ENCODE measurements around the gene UGGT2. TPM values are rescaled to one million over a fixed set of nuclear protein-coding genes. Genes with fewer than 3 reads are reported as not detected.

Gene UGGT2
- total RNA-seq, 1 donor from 2014 or later, result 45.1 TPM

- peak overlapping the region; percentile 86 for H3K27ac Mint-ChIP-seq
- H3K36me3 Mint-ChIP-seq (ENCODE audit: insufficient read depth), result peaks cover 9% of the 10 kb centered on the region
- no peaks in the 10 kb centered on the region for H3K9me3 Mint-ChIP-seq (ENCODE audit: low read depth)
- H3K27me3 Mint-ChIP-seq, result no peaks in the 10 kb centered on the region
- TF ChIP-seq, protein P1, sequence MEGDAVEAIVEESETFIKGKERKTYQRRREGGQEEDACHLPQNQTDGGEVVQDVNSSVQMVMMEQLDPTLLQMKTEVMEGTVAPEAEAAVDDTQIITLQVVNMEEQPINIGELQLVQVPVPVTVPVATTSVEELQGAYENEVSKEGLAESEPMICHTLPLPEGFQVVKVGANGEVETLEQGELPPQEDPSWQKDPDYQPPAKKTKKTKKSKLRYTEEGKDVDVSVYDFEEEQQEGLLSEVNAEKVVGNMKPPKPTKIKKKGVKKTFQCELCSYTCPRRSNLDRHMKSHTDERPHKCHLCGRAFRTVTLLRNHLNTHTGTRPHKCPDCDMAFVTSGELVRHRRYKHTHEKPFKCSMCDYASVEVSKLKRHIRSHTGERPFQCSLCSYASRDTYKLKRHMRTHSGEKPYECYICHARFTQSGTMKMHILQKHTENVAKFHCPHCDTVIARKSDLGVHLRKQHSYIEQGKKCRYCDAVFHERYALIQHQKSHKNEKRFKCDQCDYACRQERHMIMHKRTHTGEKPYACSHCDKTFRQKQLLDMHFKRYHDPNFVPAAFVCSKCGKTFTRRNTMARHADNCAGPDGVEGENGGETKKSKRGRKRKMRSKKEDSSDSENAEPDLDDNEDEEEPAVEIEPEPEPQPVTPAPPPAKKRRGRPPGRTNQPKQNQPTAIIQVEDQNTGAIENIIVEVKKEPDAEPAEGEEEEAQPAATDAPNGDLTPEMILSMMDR (IDR thresholded peaks at IDR 0.05; ENCODE audit: unreplicated experiment), result no peak
- H3K4me3 Mint-ChIP-seq (ENCODE audit: low read depth), result no peak overlapping the region
- no peak for DNase-seq (ENCODE audit: low spot score, unreplicated experiment)
- peaks cover 21% of the 10 kb centered on the region for H3K4me1 Mint-ChIP-seq (ENCODE audit: low read depth)
These were observed 20.5 kb downstream of the UGGT2 start for GRCh38 chr13:96032717-96033116.

DNA sequence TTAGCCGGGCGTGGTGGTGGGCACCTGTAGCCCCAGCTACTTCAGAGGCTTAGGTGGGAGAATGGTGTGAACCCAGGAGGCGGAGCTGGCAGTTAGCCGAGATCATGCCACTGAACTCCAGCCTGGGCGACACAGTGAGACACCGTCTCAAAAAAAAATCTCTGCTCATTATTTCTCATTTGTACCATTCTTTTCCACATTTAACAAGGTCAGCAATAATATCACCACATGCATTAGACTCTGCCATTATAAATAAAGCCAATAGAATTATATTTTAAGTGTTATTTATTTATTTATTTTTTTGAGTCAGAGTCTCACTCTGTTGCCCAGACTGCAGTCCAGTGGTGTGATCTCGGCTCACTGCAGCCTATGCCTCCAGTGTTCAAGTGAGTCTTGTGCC is 24.2 kb downstream of the UGGT2 start:
- no peaks in the 10 kb centered on the region for H3K9me3 Mint-ChIP-seq (ENCODE audit: low read depth)
- TF ChIP-seq, protein P1 (IDR thresholded peaks at IDR 0.05; ENCODE audit: unreplicated experiment), result no peak
- no peak for DNase-seq (ENCODE audit: low spot score, unreplicated experiment)
- H3K27me3 Mint-ChIP-seq, result no peaks in the 10 kb centered on the region
- H3K4me1 Mint-ChIP-seq (ENCODE audit: low read depth), result peaks cover 9% of the 10 kb centered on the region
- H3K36me3 Mint-ChIP-seq (ENCODE audit: insufficient read depth), result peaks cover 6% of the 10 kb centered on the region
- H3K27ac Mint-ChIP-seq, result no peak overlapping the region
- H3K4me3 Mint-ChIP-seq (ENCODE audit: low read depth), result no peak overlapping the region

DNA sequence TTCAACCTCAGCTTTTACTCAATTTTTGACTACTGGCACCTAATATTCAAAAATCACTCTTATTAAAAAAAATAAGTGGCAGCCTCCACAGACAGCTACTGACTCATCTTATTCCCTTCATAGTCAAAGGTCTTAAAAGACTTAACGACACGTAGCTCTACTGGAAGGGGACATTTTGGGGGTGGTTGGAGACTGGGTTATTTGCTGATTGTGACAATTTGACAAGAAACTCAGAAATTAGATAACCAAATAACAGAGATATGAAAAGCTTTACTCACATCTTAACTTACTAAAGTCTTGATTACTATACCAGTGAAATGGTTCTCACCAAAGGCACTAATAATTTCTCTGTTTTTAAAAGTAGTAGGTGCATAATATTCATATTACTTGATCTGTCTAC is 25.7 kb downstream of the UGGT2 start:
- TF ChIP-seq, protein P1 (IDR thresholded peaks at IDR 0.05; ENCODE audit: unreplicated experiment), result no peak
- Mint-ChIP-seq H3K4me3 (ENCODE audit: low read depth) (no peak overlapping the region), H3K9me3 (ENCODE audit: low read depth) (no peaks in the 10 kb centered on the region), H3K27me3 (no peaks in the 10 kb centered on the region), H3K27ac (no peak overlapping the region), H3K36me3 (ENCODE audit: insufficient read depth) (peaks cover 8% of the 10 kb centered on the region), H3K4me1 (ENCODE audit: low read depth) (peaks cover 3% of the 10 kb centered on the region)
- DNase-seq (ENCODE audit: low spot score, unreplicated experiment), result no peak

- TF ChIP-seq, protein P1 (IDR thresholded peaks at IDR 0.05; ENCODE audit: unreplicated experiment), result no peak
- Mint-ChIP-seq H3K27ac (no peak overlapping the region), H3K36me3 (ENCODE audit: insufficient read depth) (peaks cover 11% of the 10 kb centered on the region), H3K4me1 (ENCODE audit: low read depth) (peaks cover 7% of the 10 kb centered on the region), H3K27me3 (no peaks in the 10 kb centered on the region), H3K9me3 (ENCODE audit: low read depth) (no peaks in the 10 kb centered on the region), H3K4me3 (ENCODE audit: low read depth) (no peak overlapping the region)
- DNase-seq (ENCODE audit: low spot score, unreplicated experiment), result no peak
These were observed 27.9 kb downstream of the UGGT2 start for GRCh38 chr13:96025283-96025682.

GRCh38 chr13:96020931-96021330 is 32.3 kb downstream of the UGGT2 start:
- TF ChIP-seq, protein P1 (IDR thresholded peaks at IDR 0.05; ENCODE audit: unreplicated experiment), result no peak
- H3K9me3 Mint-ChIP-seq (ENCODE audit: low read depth), result peaks cover 3% of the 10 kb centered on the region
- H3K4me3 Mint-ChIP-seq (ENCODE audit: low read depth), result no peak overlapping the region
- H3K36me3 Mint-ChIP-seq (ENCODE audit: insufficient read depth), result peaks cover 17% of the 10 kb centered on the region
- no peak for DNase-seq (ENCODE audit: low spot score, unreplicated experiment)
- peaks cover 8% of the 10 kb centered on the region for H3K4me1 Mint-ChIP-seq (ENCODE audit: low read depth)
- peak overlapping the region; percentile 29 for H3K27ac Mint-ChIP-seq
- no peaks in the 10 kb centered on the region for H3K27me3 Mint-ChIP-seq
